Activated CD4-positive, alpha-beta T cell treated with anti-CD3 and anti-CD28 coated beads, Interleukin-2, amount 10 ng/mL, durations not matched to agents 7 days and 5 days (primary cell): ENCODE results near the gene DNTT. TPM values are rescaled to one million over a fixed set of nuclear protein-coding genes. Genes with fewer than 3 reads are reported as not detected.
"Not testable (repeated sequence)": the region's sequence is repeated elsewhere in the genome, so short reads cannot be mapped to it uniquely, and the experiment has no call there.

ENCODE experiments used
- CTCF ChIA-PET: fragments of 350-600 bp; sonication (Branson Sonifier 250); formaldehyde crosslinking; loops from one replicate; lab custom pipeline; 2021; ENCODE audit warnings: antibody characterized with exemption; lab: Charles Lee
- POLR2A ChIA-PET: fragments of 350-600 bp; sonication (Branson Sonifier 250); formaldehyde crosslinking; loops from one replicate; lab custom pipeline; 2021; ENCODE audit warnings: antibody characterized with exemption; lab: Charles Lee
- DNase-seq: peaks from one replicate; pipeline ENCODE4 v3.0.0-alpha.2; 2020
- H3K27ac Mint-ChIP-seq: one replicate; pipeline ENCODE4 v1.8.0; 2021; ENCODE audit warnings: mild to moderate bottlenecking, moderate library complexity, mixed read lengths
- H3K27me3 Mint-ChIP-seq: one replicate; pipeline ENCODE4 v1.8.0; 2021; ENCODE audit warnings: mixed read lengths
- H3K36me3 Mint-ChIP-seq: one replicate; pipeline ENCODE4 v1.8.0; 2021; ENCODE audit warnings: low read depth, mixed read lengths
- H3K4me1 Mint-ChIP-seq: one replicate; pipeline ENCODE4 v1.8.0; 2021; ENCODE audit warnings: mixed read lengths
- H3K4me3 Mint-ChIP-seq: one replicate; pipeline ENCODE4 v1.8.0; 2021; ENCODE audit warnings: mild to moderate bottlenecking, moderate library complexity, mixed read lengths
- H3K9me3 Mint-ChIP-seq: one replicate; pipeline ENCODE4 v1.8.0; 2021; ENCODE audit warnings: mixed read lengths
- total RNA-seq, 2 experiments: library from RNA; stranded (reverse); gene quantifications; one replicate each; pipeline ENCODE4 v1.2.3, GENCODE V29; 2021

DNTT gene
- total RNA-seq, 2 experiments from 2014 or later: not detected

DNA sequence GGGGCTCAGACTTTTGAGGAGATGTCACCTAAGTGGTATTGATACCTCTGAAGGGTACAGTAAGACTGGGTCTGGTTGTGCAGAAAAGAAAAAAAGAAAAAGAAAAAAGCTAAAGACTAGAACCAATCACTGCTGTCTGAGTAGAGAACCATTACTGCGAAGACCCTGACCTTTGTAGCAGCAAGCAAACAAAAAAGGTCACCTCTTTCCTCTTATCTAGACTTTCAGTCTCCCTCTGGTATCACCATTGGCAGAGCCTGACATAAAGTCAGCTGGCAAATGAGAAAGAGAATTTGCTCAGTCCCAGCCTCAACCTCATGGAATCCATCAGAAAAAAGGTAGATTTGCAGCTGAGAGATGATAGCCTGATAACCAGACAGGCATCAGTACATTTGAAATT lies 2.6 kb upstream of the DNTT start:
- no peak for DNase-seq
- Mint-ChIP-seq H3K4me1 (peaks cover 21% of the 10 kb centered on the region), H3K36me3 (no peaks in the 10 kb centered on the region), H3K4me3 (no peak overlapping the region), H3K27ac (no peak overlapping the region), H3K27me3 (peaks cover 8% of the 10 kb centered on the region), H3K9me3 (no peaks in the 10 kb centered on the region)
- ChIA-PET POLR2A (no interaction called here), CTCF (interaction anchor here (1.0 to 1.3 kb wide), 2 partner anchors 20 to 68 kb away, joined by 3 read pairs; no protein-coding TSS in a partner anchor)

DNA sequence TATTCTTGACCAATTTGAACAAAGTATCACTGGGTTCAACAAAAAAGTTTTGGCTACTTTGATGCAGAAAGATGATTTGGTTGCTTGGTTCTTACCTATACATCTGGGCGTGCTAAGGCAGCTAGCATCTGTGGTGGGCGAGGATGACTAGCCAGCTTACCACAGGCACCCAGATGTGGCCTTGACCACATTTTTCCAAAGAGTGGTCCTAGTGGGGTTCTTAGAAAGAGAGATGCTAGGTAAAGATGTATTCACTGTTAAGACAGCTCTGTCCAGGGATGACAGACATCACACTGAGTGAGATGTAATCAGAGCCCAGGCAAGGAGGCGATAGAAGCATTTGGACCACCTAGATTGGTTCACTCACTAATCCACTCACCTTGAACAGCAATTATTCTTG lies 785 bp downstream of the DNTT start:
- CTCF ChIA-PET: interaction anchor here (0.9 to 1.5 kb wide), 2 partner anchors 27 to 41 kb away, joined by 3 read pairs; no protein-coding TSS in a partner anchor
- H3K27ac Mint-ChIP-seq: no peak overlapping the region
- H3K36me3 Mint-ChIP-seq: no peaks in the 10 kb centered on the region
- H3K27me3 Mint-ChIP-seq: peaks cover 12% of the 10 kb centered on the region
- peaks cover 13% of the 10 kb centered on the region for H3K4me1 Mint-ChIP-seq
- H3K9me3 Mint-ChIP-seq: no peaks in the 10 kb centered on the region
- H3K4me3 Mint-ChIP-seq: no peak overlapping the region
- POLR2A ChIA-PET: no interaction called here
- DNase-seq: no peak

DNA sequence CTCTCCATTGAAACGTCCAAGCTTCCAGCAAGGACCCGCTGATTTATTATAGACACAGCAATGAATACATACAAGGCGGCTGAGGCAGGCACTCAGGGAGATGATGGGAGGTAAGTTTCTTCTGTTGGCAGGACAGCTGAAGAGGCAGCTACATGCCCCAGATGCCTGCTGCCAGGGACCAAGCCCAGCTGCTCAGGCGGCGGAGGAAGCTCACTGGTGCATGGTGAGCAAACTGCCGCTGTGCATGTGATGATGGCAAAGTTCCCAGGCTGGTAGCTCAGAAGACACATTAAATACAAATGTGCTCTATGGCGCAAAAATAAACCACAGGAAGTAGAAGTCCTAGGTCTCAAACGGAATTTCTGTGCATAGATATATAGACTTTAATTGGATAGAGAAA lies 2.3 kb downstream of the DNTT start:
- no peak overlapping the region for H3K4me3 Mint-ChIP-seq

DNA sequence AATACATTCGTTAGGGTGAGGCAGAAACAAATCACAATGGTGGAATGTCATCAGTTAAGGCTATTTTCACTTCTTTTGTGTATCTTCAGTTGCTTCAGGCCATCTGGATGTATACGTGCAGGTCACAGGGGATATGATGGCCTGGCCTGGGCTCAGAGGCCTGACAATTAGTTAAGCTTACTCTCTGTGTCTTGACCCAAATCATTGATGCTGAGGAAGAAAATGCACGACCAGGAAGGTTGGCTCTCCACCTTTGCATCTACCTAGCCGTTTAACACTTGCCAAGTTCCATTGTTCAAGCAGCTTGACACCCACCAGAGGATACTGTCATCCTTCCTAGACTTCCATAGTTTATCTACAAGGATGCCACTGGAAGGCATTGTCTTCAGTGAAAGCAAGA lies 4.6 kb downstream of the DNTT start:
- H3K4me1 Mint-ChIP-seq, H3K27me3 Mint-ChIP-seq, H3K27ac Mint-ChIP-seq, CTCF ChIA-PET, H3K36me3 Mint-ChIP-seq, H3K9me3 Mint-ChIP-seq, H3K4me3 Mint-ChIP-seq, DNase-seq, POLR2A ChIA-PET: not testable (repeated sequence)

More for the DNA sequence above, 2.3 kb downstream of the DNTT start:
- no peak for DNase-seq
- CTCF ChIA-PET: no interaction called here
- H3K36me3 Mint-ChIP-seq: no peaks in the 10 kb centered on the region
- no peaks in the 10 kb centered on the region for H3K9me3 Mint-ChIP-seq
- H3K27me3 Mint-ChIP-seq: peaks cover 12% of the 10 kb centered on the region
- POLR2A ChIA-PET: no interaction called here
- no peak overlapping the region for H3K27ac Mint-ChIP-seq
- peaks cover 9% of the 10 kb centered on the region for H3K4me1 Mint-ChIP-seq

DNA sequence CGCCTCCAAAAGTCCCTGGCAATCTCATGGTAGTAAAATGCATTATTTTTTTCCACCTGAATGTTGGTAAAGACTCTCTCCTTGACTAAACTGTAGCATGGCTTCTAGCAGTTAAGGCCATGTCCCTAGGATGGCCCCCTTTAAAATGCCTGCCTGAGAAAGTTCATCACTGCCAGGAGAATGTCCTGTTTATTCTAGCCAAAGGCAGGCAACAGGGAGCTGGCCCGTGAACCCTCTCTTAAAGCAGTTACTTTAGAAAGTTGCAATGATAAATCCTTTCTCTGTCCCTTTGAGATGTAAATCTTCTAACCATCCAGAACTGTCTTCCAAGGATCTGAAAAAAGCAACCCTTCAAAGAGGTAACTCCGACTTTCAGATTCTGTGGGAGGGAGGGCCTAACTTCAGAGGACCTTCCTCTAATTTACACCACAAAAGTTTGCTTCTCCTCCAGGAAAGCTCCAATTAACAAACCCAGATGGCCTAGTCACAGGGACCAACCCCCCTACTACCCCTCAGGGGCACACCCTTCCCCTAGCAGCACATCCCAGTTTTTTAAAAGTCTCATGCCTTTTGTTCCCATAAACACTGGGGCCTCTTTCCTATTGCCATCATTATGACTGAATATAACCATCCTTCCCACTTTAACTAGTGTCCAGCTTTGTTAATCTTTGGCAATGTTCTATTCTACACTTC lies 5.5 kb downstream of the DNTT start:
- H3K27ac Mint-ChIP-seq: no peak overlapping the region
- no peak for DNase-seq
- ChIA-PET POLR2A (no interaction called here), CTCF (no interaction called here)
- H3K4me1 Mint-ChIP-seq: peaks cover 8% of the 10 kb centered on the region
- no peak overlapping the region for H3K4me3 Mint-ChIP-seq
- no peaks in the 10 kb centered on the region for H3K36me3 Mint-ChIP-seq
- H3K9me3 Mint-ChIP-seq: no peaks in the 10 kb centered on the region
- H3K27me3 Mint-ChIP-seq: peaks cover 10% of the 10 kb centered on the region

DNA sequence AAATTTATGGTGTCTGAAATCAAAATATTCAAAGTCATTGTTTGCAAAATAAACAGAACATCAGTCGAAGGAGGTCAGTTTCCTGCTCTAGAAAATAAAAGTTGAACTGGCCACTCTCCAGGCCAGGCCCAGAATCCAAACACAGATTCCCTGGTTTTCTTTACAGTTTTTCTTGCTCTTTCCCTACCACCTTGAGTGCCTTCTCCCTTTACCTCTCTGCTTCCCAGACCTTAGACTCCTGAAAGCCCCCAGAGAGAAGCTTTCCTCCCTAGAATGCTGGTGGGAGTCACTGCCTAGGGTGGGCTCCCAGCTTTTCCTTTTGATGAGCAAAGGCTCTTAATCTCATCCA lies 6.1 kb downstream of the DNTT start:
- no peak overlapping the region for H3K27ac Mint-ChIP-seq
- no peak for DNase-seq
- peaks cover 8% of the 10 kb centered on the region for H3K4me1 Mint-ChIP-seq
- no peak overlapping the region for H3K4me3 Mint-ChIP-seq
- CTCF ChIA-PET: no interaction called here
- POLR2A ChIA-PET: no interaction called here
- peaks cover 9% of the 10 kb centered on the region for H3K27me3 Mint-ChIP-seq
- no peaks in the 10 kb centered on the region for H3K9me3 Mint-ChIP-seq
- no peaks in the 10 kb centered on the region for H3K36me3 Mint-ChIP-seq

DNA sequence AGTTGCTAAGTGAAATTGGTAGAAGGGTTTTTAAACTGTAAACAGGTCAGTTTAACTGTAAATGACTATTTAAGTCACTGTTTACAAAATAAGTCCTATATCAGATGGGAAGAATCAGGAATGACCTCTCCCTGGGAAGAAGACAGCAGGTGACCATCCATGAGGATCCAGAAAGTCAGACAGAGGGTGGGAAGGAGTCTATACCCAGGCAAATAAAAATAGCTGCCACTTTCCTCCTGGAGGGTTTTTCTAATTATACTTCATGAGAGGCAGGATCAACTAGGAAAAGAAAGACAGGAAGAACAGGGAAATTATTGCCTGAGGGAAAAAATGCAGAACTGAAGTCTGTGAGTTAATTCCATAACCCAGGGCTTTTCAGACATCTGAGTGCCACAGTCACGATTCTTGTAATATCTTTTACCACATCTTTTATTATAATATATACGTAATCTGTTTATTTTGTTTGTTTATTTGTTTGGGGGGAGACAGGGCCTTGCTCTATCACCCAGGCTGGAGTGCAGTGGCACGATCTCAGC lies 7.0 kb downstream of the DNTT start:
- Mint-ChIP-seq H3K4me3 (no peak overlapping the region), H3K4me1 (peaks cover 7% of the 10 kb centered on the region), H3K9me3 (no peaks in the 10 kb centered on the region), H3K36me3 (no peaks in the 10 kb centered on the region), H3K27me3 (peaks cover 7% of the 10 kb centered on the region), H3K27ac (no peak overlapping the region)
- ChIA-PET CTCF (no interaction called here), POLR2A (no interaction called here)
- no peak for DNase-seq

DNA sequence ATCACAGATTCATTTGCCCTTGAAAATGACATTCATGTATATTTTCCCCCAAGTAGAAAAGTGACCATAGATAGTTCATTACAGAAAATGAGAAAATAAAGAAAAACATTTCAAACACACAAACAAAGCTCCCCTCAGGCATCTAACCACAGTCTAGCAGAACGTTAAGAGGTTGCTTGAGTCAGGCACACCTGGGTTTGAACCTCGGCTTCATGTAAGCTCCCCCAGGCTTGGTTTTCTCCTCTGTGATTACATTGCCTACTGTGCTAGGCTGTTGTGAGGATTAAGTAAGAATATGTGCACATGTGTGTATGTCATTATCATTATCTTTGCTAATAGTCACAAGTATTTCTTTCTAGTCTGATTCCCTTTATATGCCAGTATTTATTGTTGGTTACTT lies 9.1 kb downstream of the DNTT start:
- no peaks in the 10 kb centered on the region for H3K4me1 Mint-ChIP-seq
- H3K4me3 Mint-ChIP-seq: no peak overlapping the region
- no peaks in the 10 kb centered on the region for H3K27me3 Mint-ChIP-seq
- CTCF ChIA-PET: no interaction called here
- DNase-seq: no peak
- POLR2A ChIA-PET: no interaction called here
- no peaks in the 10 kb centered on the region for H3K9me3 Mint-ChIP-seq
- H3K36me3 Mint-ChIP-seq: no peaks in the 10 kb centered on the region
- H3K27ac Mint-ChIP-seq: no peak overlapping the region

DNA sequence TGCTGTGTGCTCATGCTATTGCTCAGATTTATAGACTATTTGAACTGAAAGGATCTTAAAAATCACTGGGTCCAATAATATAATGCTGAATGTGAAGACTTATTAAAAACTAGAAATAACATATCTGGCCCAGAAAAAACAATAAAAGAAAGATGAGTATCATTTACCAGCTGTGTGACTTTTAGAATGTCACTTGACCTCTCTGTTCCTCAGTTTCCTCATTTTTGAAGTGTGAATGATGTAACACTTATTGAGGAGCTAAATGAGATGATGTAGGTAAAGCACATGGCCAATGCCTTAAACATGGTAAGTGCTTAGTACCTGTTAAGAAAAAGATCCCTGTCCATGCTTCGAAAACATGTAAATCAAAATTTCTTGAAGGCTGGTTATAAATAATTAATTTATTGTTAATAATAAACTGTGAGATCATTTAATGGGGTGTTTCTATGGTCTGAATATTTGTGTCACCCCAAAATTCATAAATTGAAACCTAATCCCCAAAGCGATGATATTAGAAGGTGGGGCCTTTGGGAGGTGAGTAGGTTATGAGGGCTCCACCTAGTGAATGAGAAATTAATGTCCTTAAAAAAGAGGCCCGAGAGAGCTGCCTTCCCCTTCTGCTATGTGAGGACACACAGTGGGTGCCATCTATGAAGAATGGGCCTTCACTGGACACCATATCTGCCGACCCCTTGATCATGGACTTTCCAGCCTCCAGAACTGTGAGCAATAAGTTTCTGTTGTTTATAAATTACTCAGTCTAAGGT lies 13.0 kb downstream of the DNTT start:
- CTCF ChIA-PET: no interaction called here
- no peaks in the 10 kb centered on the region for H3K27me3 Mint-ChIP-seq

DNA sequence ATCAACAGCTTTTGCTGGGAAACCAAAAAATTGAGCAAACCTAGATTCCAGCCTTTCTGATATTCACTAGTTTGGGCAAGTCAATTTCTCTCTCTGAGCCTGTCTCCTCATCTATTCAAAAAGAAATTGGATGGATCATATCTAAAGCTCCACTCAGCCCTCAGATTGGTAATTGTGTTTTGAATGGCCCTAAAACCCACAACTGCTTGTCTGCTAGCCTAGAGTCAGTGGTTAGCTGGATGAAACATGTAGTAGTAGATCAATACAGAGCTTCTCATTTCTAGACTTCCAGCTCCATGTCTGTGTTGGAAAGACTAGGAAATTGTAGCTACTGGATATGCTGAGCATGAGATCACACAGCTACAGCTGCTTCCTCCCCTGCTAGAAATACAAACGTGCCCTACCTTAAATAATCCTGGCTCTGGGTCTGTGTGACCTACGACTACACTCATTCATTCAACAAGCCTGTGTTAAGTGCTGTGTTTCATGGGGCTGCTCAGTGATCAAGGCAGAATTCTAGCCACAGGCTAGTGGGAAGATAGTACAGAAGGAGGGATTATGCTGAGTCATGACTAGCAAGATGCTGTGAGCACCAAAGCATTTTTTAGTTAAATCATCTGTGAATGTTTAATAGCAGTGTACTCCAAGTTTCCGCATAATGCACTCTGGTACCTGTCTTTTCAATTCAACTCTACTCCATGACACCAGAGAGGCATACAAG lies 15.7 kb downstream of the DNTT start:
- CTCF ChIA-PET: no interaction called here
- POLR2A ChIA-PET: no interaction called here
- Mint-ChIP-seq H3K27me3 (peaks cover 4% of the 10 kb centered on the region), H3K27ac (no peak overlapping the region), H3K36me3 (no peaks in the 10 kb centered on the region), H3K4me1 (no peaks in the 10 kb centered on the region), H3K9me3 (no peaks in the 10 kb centered on the region), H3K4me3 (no peak overlapping the region)
- DNase-seq: no peak

More for the DNA sequence above, 13.0 kb downstream of the DNTT start:
- Mint-ChIP-seq H3K36me3 (no peaks in the 10 kb centered on the region), H3K4me3 (no peak overlapping the region), H3K9me3 (no peaks in the 10 kb centered on the region), H3K4me1 (no peaks in the 10 kb centered on the region), H3K27ac (no peak overlapping the region)
- POLR2A ChIA-PET: no interaction called here
- no peak for DNase-seq

DNA sequence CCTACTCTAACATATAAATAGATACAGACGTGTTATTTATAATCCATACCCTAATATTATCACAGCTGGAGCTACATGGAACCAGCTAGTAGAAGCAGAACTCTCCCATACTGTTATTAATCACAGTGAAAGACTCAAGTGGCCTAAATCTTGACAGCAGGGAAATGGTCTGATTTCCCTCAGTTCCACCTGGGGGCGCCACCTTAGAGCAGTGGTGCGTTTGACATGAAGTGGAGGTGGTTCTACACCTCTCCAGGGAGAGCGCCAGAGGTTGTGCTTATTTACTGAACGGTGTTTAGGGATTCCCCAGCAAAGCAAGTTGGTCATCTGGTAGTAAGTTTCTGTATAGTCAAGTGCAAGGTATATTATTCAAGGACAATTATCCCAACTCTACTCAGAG lies 17.6 kb downstream of the DNTT start:
- peaks cover 4% of the 10 kb centered on the region for H3K27me3 Mint-ChIP-seq
- ChIA-PET CTCF (interaction anchor here (0.9 to 1.4 kb wide), 2 partner anchors 20 to 305 kb away, joined by 3 read pairs; no protein-coding TSS in a partner anchor), POLR2A (interaction anchor here (0.5 kb wide), 1 partner anchor 8 kb away, joined by 3 read pairs; no protein-coding TSS in a partner anchor)

DNA sequence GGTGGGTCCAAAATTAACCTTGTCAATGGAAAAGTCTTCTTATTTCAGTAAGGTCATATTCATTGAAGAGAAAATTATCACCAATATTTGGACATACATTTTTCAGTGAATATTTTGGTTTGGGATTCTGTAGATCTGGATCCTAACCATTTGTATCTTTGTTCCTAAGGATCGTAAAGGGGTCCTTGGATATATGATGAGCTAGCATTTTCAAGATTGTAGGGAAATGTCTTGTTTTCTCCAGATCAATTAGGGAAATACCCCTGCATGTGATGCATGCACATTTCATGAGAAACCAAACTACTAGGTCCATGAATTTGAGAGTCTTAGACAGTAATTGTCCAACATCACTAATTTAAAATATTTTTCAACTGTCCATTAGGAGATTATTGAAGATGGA lies 18.0 kb downstream of the DNTT start:
- Mint-ChIP-seq H3K27ac (no peak overlapping the region), H3K4me1 (no peaks in the 10 kb centered on the region), H3K9me3 (no peaks in the 10 kb centered on the region), H3K27me3 (peaks cover 4% of the 10 kb centered on the region), H3K4me3 (no peak overlapping the region), H3K36me3 (no peaks in the 10 kb centered on the region)
- ChIA-PET POLR2A (interaction anchor here (0.5 kb wide), 1 partner anchor 8 kb away, joined by 3 read pairs; no protein-coding TSS in a partner anchor), CTCF (interaction anchor here (0.9 to 1.4 kb wide), 2 partner anchors 21 to 305 kb away, joined by 3 read pairs; no protein-coding TSS in a partner anchor)
- DNase-seq: no peak

More for the DNA sequence above, 17.6 kb downstream of the DNTT start:
- Mint-ChIP-seq H3K36me3 (no peaks in the 10 kb centered on the region), H3K4me3 (no peak overlapping the region), H3K4me1 (no peaks in the 10 kb centered on the region), H3K27ac (no peak overlapping the region), H3K9me3 (no peaks in the 10 kb centered on the region)
- DNase-seq: no peak
